Choroid plexus epithelial cell (primary cell): Measurements from ENCODE around the gene OSBPL6.

Experiments used
- DNase-seq: peaks from one replicate; pipeline ENCODE4 v3.0.0-alpha.2; 2010; ENCODE audit warnings: low read depth
- H3K4me3 ChIP-seq: 2 replicates; pipeline ENCODE4 v1.5.1; 2011; ENCODE audit warnings: low read depth, mild to moderate bottlenecking, control low read depth, low read length, moderate library complexity
- TF ChIP-seq, protein P1 (sequence below): conservative IDR thresholded peaks from 2 replicates; pipeline ENCODE4 v1.5.1; 2011; ENCODE audit warnings: low read depth, mild to moderate bottlenecking, control low read depth, inconsistent platforms, low read length, moderate library complexity

Gene OSBPL6

GRCh38 chr2:178187861-178188260 lies 6.5 kb upstream of the OSBPL6 start:
- no peak for DNase-seq
- H3K4me3 ChIP-seq = no peak overlapping the region
- TF ChIP-seq, protein P1, sequence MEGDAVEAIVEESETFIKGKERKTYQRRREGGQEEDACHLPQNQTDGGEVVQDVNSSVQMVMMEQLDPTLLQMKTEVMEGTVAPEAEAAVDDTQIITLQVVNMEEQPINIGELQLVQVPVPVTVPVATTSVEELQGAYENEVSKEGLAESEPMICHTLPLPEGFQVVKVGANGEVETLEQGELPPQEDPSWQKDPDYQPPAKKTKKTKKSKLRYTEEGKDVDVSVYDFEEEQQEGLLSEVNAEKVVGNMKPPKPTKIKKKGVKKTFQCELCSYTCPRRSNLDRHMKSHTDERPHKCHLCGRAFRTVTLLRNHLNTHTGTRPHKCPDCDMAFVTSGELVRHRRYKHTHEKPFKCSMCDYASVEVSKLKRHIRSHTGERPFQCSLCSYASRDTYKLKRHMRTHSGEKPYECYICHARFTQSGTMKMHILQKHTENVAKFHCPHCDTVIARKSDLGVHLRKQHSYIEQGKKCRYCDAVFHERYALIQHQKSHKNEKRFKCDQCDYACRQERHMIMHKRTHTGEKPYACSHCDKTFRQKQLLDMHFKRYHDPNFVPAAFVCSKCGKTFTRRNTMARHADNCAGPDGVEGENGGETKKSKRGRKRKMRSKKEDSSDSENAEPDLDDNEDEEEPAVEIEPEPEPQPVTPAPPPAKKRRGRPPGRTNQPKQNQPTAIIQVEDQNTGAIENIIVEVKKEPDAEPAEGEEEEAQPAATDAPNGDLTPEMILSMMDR = no peak

DNA sequence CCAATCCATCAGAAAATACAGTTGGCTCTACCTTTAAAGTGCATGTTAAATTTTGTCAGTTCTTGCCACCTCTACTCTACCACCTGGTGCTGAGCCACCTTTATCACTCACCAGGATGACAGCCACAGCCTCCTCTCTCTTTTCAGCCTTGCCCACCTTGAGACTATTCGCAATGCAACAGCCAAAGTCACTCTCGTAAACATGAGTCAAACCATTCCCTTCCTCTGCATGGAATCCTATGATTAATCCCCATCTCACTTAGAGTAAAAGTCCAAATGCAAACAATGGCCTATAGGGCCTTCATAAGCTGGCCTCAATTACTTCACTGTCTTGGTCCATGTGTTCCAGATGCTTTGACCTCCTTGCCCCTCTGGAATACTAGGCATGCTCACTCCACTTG lies 5.8 kb upstream of the OSBPL6 start:
- TF ChIP-seq, protein P1 = no peak
- no peak overlapping the region for H3K4me3 ChIP-seq
- DNase-seq = no peak

DNA sequence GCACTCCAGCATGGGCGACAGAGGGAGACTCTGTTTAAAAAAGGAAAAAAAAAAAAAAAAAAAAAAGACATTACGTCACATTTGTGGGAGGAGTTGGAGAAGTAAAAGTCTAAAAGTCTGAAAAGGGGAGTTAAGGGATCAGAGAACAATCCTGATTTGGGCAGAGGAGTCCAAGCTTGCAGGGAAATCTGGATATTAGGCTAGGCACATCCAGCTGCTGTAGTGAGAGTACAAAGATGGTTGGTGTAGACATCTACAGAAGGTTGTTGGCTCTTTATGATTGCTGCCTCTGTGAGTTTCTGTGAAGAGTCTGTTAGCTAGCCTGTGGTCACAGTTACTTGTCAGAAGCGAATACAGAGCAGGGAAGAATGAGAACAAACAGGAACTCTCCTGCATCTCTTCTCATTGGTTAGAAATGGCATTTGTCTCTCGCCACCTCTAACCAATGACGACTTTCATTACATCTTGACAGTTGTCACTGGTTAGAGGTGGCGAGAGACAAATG lies 3.3 kb upstream of the OSBPL6 start:
- DNase-seq = no peak
- TF ChIP-seq, protein P1 = no peak
- H3K4me3 ChIP-seq = no peak overlapping the region

- no peak for DNase-seq
- H3K4me3 ChIP-seq = no peak overlapping the region
- TF ChIP-seq, protein P1 = no peak
These were observed 2.8 kb upstream of the OSBPL6 start for GRCh38 chr2:178191511-178191910.

DNA sequence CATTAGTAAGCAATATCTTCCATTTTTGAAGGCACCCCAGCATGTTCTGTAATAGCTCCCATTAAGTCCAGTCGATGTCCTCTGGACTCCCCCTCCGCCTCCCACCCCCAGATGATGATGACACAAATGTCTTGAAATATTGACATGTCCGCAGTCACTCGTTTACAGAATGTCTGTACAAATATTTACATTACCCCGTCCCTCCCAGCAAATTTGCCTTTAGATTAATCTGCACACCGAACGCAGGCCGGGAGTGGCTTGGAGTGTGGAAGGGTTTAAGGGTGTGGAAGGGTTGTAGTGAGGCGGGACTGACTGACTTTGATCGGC lies 853 bp upstream of the OSBPL6 start:
- H3K4me3 ChIP-seq = peak overlapping the region; percentile 75
- TF ChIP-seq, protein P1 = no peak
- DNase-seq = no peak

DNA sequence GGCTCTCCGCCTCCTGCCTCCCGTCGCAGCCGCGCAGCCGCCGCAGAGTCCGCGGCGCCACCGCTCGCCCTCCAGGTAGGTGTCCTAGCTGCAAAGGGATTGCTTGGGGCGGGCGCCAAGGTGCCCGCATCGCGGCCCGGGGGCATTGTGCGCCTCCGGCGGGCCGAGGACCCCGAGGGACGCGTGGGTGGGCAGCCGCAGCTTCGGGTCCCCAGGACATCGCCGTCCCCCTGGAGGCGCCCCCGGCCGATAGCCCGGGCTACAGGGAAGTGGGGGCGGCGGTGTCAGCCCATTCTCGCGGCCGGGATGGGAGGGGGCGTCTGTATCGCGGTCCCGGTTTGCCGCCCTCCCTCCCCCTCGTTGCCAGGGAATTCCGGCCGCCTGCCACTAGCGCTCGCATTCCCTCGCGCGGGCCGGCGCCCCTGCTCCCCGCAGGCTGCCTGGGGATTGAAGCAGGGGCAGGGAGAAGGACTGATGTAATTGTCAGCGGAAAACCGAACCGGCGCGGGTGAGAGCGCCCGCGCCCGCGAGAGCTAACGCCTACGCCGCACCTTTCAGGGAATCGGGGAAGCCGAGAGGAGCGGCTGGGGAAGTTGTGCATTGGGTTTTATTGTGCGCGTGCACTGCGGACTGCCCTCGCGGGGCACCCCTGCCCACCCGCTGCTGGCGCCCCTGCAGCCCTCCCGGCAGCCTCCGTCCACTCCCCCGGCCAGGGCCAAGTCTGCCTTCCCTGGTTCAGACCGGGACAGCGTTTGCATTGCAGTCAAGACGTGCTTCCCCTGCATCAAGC lies 483 bp downstream of the OSBPL6 start:
- TF ChIP-seq, protein P1 = no peak
- DNase-seq = peak; percentile 52
- H3K4me3 ChIP-seq = peak overlapping the region; percentile 75

- no peak for DNase-seq
- H3K4me3 ChIP-seq = peak overlapping the region; percentile 75
- TF ChIP-seq, protein P1 = no peak
These were observed 1.3 kb downstream of the OSBPL6 start for GRCh38 chr2:178195390-178196166.
